Neural cell (in vitro differentiated cells): ENCODE measurements around the gene RPE65.
A peak's percentile ranks its signal among the peaks of the same experiment; 100 is the strongest.

Experiments
- EZH2 ChIP-seq: fragments of 200-600, 300-800 bp; shearing (Covaris generic), sonication (generic); IDR thresholded peaks from 2 replicates; pipeline ENCODE4 v1.6.1; 2014; ENCODE audit warnings: antibody characterized with exemption, low read length, borderline replicate concordance, mild to moderate bottlenecking; ENCODE audit not compliant: insufficient read depth, poor library complexity, severe bottlenecking
- POLR2AphosphoS5 ChIP-seq: IDR thresholded peaks from 2 replicates; pipeline ENCODE4 v1.6.1; 2012
- TF ChIP-seq, protein P1 (sequence below): fragments of 450-650 bp; IDR thresholded peaks from 2 replicates; pipeline ENCODE4 v1.5.1; 2014; ENCODE audit warnings: antibody characterized with exemption, mild to moderate bottlenecking, moderate library complexity; ENCODE audit not compliant: poor library complexity, severe bottlenecking
- TF ChIP-seq, protein P2 (sequence below): IDR thresholded peaks from 2 replicates; pipeline ENCODE4 v1.6.1; 2012; ENCODE audit warnings: borderline replicate concordance

DNA sequence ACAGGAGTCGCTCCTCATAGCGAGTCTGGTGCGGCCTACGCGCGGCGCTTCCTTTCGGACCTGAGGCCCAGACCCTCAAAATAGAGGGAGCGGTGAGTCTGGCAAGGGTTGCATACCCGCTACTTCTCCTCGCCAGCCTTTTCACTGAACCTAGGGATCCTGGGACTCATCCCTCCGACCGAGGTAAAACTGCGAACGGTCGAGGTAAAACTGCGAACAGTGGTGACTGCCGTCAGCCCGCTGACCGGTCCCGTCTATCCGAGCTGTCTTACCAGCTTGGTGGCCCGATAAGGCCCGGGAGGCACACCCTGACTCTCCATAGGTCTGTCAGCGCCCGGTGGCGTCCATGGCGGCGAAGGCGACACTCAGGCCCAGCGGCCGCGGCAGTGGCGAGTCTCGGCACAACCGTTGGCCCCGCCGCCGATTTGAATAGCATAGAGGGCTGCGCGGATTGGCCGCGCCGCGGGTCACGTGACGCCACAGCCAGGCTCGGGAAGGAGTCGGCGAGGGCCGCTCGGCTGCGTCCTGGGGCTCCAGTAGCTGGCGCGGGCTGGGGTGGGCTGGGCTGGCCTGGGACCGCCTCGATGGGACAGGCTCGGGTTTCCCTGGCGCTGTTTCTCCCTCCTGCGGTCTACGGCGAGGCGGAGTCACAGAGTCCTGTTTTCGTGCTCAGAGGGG is 47.1 kb upstream of the RPE65 start, which contains the start of gene DEPDC1:
- TF ChIP-seq, protein P1, sequence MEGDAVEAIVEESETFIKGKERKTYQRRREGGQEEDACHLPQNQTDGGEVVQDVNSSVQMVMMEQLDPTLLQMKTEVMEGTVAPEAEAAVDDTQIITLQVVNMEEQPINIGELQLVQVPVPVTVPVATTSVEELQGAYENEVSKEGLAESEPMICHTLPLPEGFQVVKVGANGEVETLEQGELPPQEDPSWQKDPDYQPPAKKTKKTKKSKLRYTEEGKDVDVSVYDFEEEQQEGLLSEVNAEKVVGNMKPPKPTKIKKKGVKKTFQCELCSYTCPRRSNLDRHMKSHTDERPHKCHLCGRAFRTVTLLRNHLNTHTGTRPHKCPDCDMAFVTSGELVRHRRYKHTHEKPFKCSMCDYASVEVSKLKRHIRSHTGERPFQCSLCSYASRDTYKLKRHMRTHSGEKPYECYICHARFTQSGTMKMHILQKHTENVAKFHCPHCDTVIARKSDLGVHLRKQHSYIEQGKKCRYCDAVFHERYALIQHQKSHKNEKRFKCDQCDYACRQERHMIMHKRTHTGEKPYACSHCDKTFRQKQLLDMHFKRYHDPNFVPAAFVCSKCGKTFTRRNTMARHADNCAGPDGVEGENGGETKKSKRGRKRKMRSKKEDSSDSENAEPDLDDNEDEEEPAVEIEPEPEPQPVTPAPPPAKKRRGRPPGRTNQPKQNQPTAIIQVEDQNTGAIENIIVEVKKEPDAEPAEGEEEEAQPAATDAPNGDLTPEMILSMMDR: no peak
- TF ChIP-seq EZH2 (no peak), POLR2AphosphoS5 (peak; percentile 18)
- TF ChIP-seq, protein P2, sequence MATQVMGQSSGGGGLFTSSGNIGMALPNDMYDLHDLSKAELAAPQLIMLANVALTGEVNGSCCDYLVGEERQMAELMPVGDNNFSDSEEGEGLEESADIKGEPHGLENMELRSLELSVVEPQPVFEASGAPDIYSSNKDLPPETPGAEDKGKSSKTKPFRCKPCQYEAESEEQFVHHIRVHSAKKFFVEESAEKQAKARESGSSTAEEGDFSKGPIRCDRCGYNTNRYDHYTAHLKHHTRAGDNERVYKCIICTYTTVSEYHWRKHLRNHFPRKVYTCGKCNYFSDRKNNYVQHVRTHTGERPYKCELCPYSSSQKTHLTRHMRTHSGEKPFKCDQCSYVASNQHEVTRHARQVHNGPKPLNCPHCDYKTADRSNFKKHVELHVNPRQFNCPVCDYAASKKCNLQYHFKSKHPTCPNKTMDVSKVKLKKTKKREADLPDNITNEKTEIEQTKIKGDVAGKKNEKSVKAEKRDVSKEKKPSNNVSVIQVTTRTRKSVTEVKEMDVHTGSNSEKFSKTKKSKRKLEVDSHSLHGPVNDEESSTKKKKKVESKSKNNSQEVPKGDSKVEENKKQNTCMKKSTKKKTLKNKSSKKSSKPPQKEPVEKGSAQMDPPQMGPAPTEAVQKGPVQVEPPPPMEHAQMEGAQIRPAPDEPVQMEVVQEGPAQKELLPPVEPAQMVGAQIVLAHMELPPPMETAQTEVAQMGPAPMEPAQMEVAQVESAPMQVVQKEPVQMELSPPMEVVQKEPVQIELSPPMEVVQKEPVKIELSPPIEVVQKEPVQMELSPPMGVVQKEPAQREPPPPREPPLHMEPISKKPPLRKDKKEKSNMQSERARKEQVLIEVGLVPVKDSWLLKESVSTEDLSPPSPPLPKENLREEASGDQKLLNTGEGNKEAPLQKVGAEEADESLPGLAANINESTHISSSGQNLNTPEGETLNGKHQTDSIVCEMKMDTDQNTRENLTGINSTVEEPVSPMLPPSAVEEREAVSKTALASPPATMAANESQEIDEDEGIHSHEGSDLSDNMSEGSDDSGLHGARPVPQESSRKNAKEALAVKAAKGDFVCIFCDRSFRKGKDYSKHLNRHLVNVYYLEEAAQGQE: no peak
